GDM1 (cell line): ENCODE results near the gene UBL7.

ENCODE experiments used
- DNase-seq: peaks from one replicate; lab custom pipeline; 2025; lab: John Stamatoyannopoulos, UW

The UBL7 gene

GRCh38 chr15:74441248-74441941, 19.6 kb downstream of the UBL7 start:
- no peak for DNase-seq

- peak; percentile 41 for DNase-seq
Observed at GRCh38 chr15:74438721-74439316, 22.1 kb downstream of the UBL7 start.

- no peak for DNase-seq
Observed at GRCh38 chr15:74438206-74438605, 22.8 kb downstream of the UBL7 start.

GRCh38 chr15:74434263-74435136, 26.5 kb downstream of the UBL7 start:
- no peak for DNase-seq

- peak; percentile 78 for DNase-seq
Observed at GRCh38 chr15:74433592-74434262, 27.2 kb downstream of the UBL7 start, which contains the start of gene SEMA7A. Gene SEMA7A (minus strand): TSS chr15:74433958. CDS start chr15:74433918, 40 bp downstream.

GRCh38 chr15:74432968-74433591, 27.9 kb downstream of the UBL7 start:
- no peak for DNase-seq

- DNase-seq = no peak
Observed at GRCh38 chr15:74432271-74432967, 28.5 kb downstream of the UBL7 start.

- no peak for DNase-seq
Observed at GRCh38 chr15:74431645-74432044, 29.3 kb downstream of the UBL7 start.

GRCh38 chr15:74431116-74431515, 29.8 kb downstream of the UBL7 start:
- DNase-seq = no peak

- DNase-seq = no peak
Observed at GRCh38 chr15:74430510-74430951, 30.4 kb downstream of the UBL7 start.

GRCh38 chr15:74429781-74430400, 31.1 kb downstream of the UBL7 start:
- DNase-seq = no peak

- DNase-seq = peak; percentile 10
Observed at GRCh38 chr15:74428970-74429780, 31.8 kb downstream of the UBL7 start.

GRCh38 chr15:74428442-74428787, 32.5 kb downstream of the UBL7 start:
- DNase-seq = no peak

- no peak for DNase-seq
Observed at GRCh38 chr15:74427607-74428441, 33.1 kb downstream of the UBL7 start.

- no peak for DNase-seq
Observed at GRCh38 chr15:74426404-74427281, 34.3 kb downstream of the UBL7 start.

GRCh38 chr15:74425630-74426029, 35.3 kb downstream of the UBL7 start:
- DNase-seq = no peak

GRCh38 chr15:74424901-74425528, 35.9 kb downstream of the UBL7 start:
- no peak for DNase-seq
